GM12875 (cell line): ENCODE results near the gene LRRFIP2.

ENCODE experiments used
- H3K4me3 ChIP-seq: one replicate; pipeline ENCODE4 v1.5.1; 2011; ENCODE audit warnings: low read depth, low read length, control low read depth
- CTCF ChIP-seq: IDR thresholded peaks from 2 replicates; pipeline ENCODE4 v1.5.1; 2011; ENCODE audit warnings: low read depth, mild to moderate bottlenecking, control low read depth, inconsistent platforms, low read length, moderate library complexity, borderline replicate concordance; ENCODE audit not compliant: insufficient read depth

Gene LRRFIP2

GRCh38 chr3:37200141-37200540 lies 25.8 kb upstream of the LRRFIP2 start:
- no peak for TF ChIP-seq CTCF
- H3K4me3 ChIP-seq = no peak overlapping the region

- no peak overlapping the region for H3K4me3 ChIP-seq
- TF ChIP-seq CTCF = no peak
Measured at GRCh38 chr3:37198996-37199395, 24.6 kb upstream of the LRRFIP2 start.

GRCh38 chr3:37198547-37198946 lies 24.2 kb upstream of the LRRFIP2 start:
- no peak for TF ChIP-seq CTCF
- H3K4me3 ChIP-seq = no peak overlapping the region

- TF ChIP-seq CTCF = no peak
- H3K4me3 ChIP-seq = no peak overlapping the region
Measured at GRCh38 chr3:37197810-37198371, 23.5 kb upstream of the LRRFIP2 start.

GRCh38 chr3:37194533-37194932 lies 20.2 kb upstream of the LRRFIP2 start:
- H3K4me3 ChIP-seq = no peak overlapping the region
- no peak for TF ChIP-seq CTCF

- no peak for TF ChIP-seq CTCF
Measured at GRCh38 chr3:37190667-37191066, 16.3 kb upstream of the LRRFIP2 start.

GRCh38 chr3:37189109-37189508 lies 14.7 kb upstream of the LRRFIP2 start:
- no peak for TF ChIP-seq CTCF
- no peak overlapping the region for H3K4me3 ChIP-seq

More at GRCh38 chr3:37190667-37191066, 16.3 kb upstream of the LRRFIP2 start:
- no peak overlapping the region for H3K4me3 ChIP-seq
